Testis (tissue), 2 donors: Measurements from ENCODE around the gene SERGEF.

Source experiments
- CTCF ChIP-seq, 3 experiments: fragments of 450-650 bp in 2 of 3; fragments of 200-600 bp in 1 of 3; sonication (generic) in 1 of 3; IDR thresholded peaks; one replicate each; pipeline ENCODE4 v1.5.1; 2016 to 2019; ENCODE audit warnings: antibody characterized with exemption in 3 of 3, mild to moderate bottlenecking in 2 of 3, moderate library complexity in 1 of 3
- POLR2A ChIP-seq: fragments of 450-650 bp; IDR thresholded peaks from one replicate; pipeline ENCODE4 v1.6.1; 2017; ENCODE audit warnings: antibody characterized with exemption, mild to moderate bottlenecking, moderate library complexity

GRCh38 chr11:17985517-17985916 is 27.3 kb downstream of the SERGEF start:
- TF ChIP-seq POLR2A (no peak), CTCF (IDR thresholded peaks at IDR 0.05) (no peak)
